ENCODE results near the gene ZNF524. TPM values are rescaled to one million over a fixed set of nuclear protein-coding genes. Genes with fewer than 3 reads are reported as not detected.

ZNF524 gene
- total RNA-seq, 1 experiment from 2014 or later: 5.5 TPM

GRCh38 chr19:55613396-55613795 lies 13.3 kb downstream of the ZNF524 start:
- DNase-seq (ENCODE audit: low spot score): no peak
- no peaks in the 10 kb centered on the region for H3K9me3 Mint-ChIP-seq
- H3K36me3 Mint-ChIP-seq: peaks cover 21% of the 10 kb centered on the region
- ATAC-seq: no peak
- 0 out of 2 replicates have a peak, but pooled peaks cover 3% of the 10 kb centered on the region for H3K4me1 Mint-ChIP-seq
- H3K27ac Mint-ChIP-seq: no peak overlapping the region
- H3K4me3 Mint-ChIP-seq: no peak overlapping the region
- TF ChIP-seq RORB (CRISPR knock-in tag; IDR thresholded peaks at IDR 0.05): no peak
- no peak for TF ChIP-seq MYBL2 (CRISPR knock-in tag; IDR thresholded peaks at IDR 0.05)
- TF ChIP-seq, protein P1, sequence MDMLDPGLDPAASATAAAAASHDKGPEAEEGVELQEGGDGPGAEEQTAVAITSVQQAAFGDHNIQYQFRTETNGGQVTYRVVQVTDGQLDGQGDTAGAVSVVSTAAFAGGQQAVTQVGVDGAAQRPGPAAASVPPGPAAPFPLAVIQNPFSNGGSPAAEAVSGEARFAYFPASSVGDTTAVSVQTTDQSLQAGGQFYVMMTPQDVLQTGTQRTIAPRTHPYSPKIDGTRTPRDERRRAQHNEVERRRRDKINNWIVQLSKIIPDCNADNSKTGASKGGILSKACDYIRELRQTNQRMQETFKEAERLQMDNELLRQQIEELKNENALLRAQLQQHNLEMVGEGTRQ (CRISPR knock-in tag; IDR thresholded peaks at IDR 0.05): no peak
- TF ChIP-seq TEAD4 (CRISPR knock-in tag; IDR thresholded peaks at IDR 0.05): no peak
- no peak for TF ChIP-seq ZNF416 (CRISPR knock-in tag; IDR thresholded peaks at IDR 0.05)
- no peak for TF ChIP-seq GTF2I (CRISPR knock-in tag; conservative IDR thresholded peaks at IDR 0.05)
- TF ChIP-seq, protein P2, sequence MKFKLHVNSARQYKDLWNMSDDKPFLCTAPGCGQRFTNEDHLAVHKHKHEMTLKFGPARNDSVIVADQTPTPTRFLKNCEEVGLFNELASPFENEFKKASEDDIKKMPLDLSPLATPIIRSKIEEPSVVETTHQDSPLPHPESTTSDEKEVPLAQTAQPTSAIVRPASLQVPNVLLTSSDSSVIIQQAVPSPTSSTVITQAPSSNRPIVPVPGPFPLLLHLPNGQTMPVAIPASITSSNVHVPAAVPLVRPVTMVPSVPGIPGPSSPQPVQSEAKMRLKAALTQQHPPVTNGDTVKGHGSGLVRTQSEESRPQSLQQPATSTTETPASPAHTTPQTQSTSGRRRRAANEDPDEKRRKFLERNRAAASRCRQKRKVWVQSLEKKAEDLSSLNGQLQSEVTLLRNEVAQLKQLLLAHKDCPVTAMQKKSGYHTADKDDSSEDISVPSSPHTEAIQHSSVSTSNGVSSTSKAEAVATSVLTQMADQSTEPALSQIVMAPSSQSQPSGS (CRISPR knock-in tag; IDR thresholded peaks at IDR 0.05; ENCODE audit: borderline replicate concordance, low read depth): no peak
- TF ChIP-seq, protein P3, sequence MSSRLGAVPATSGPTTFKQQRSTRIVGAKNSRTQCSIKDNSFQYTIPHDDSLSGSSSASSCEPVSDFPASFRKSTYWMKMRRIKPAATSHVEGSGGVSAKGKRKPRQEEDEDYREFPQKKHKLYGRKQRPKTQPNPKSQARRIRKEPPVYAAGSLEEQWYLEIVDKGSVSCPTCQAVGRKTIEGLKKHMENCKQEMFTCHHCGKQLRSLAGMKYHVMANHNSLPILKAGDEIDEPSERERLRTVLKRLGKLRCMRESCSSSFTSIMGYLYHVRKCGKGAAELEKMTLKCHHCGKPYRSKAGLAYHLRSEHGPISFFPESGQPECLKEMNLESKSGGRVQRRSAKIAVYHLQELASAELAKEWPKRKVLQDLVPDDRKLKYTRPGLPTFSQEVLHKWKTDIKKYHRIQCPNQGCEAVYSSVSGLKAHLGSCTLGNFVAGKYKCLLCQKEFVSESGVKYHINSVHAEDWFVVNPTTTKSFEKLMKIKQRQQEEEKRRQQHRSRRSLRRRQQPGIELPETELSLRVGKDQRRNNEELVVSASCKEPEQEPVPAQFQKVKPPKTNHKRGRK (CRISPR knock-in tag; IDR thresholded peaks at IDR 0.05; ENCODE audit: borderline replicate concordance): no peak
- TF ChIP-seq ESRRA (CRISPR knock-in tag; IDR thresholded peaks at IDR 0.05; ENCODE audit: borderline replicate concordance): no peak
- TF ChIP-seq EMX1 (CRISPR knock-in tag; IDR thresholded peaks at IDR 0.05): no peak
- no peak for TF ChIP-seq ZNF281 (CRISPR knock-in tag; IDR thresholded peaks at IDR 0.05)
- TF ChIP-seq MLX (CRISPR knock-in tag; IDR thresholded peaks at IDR 0.05): no peak
- no peak for TF ChIP-seq SP1 (CRISPR knock-in tag; conservative IDR thresholded peaks at IDR 0.05)
- TF ChIP-seq JAZF1 (CRISPR knock-in tag; IDR thresholded peaks at IDR 0.05): no peak
- TF ChIP-seq TEAD1 (CRISPR knock-in tag; IDR thresholded peaks at IDR 0.05): no peak
- no peak for TF ChIP-seq HMGA2 (CRISPR knock-in tag; IDR thresholded peaks at IDR 0.05)
- TF ChIP-seq ETV6 (CRISPR knock-in tag; IDR thresholded peaks at IDR 0.05): no peak
- TF ChIP-seq JUN (CRISPR knock-in tag; IDR thresholded peaks at IDR 0.05): no peak
- no peak for TF ChIP-seq MXD4 (CRISPR knock-in tag; IDR thresholded peaks at IDR 0.05; ENCODE audit: borderline replicate concordance)
- ChIA-PET POLR2A (interaction anchor here (1.0 kb wide), 1 partner anchor 9 kb away, joined by 4 read pairs; no protein-coding TSS in a partner anchor), CTCF (interaction anchor here (1.2 kb wide), 1 partner anchor 9 kb away, joined by 4 read pairs; the partner anchor contains the start of gene ZNF865)
- H3K27me3 Mint-ChIP-seq (ENCODE audit: low read depth): no peaks in the 10 kb centered on the region; the same call in 1 of the 2 replicates

Data from WTC11 (cell line).